Stomach (tissue), 4 donors: Measurements from ENCODE around the gene RASGRP1.

Experiments
- EP300 ChIP-seq: sonication (generic); formaldehyde crosslinking; IDR thresholded peaks from one replicate; pipeline ENCODE4 v1.6.1; 2017; ENCODE audit warnings: antibody characterized with exemption
- POLR2A ChIP-seq, 4 donors: fragments of 450-650 bp; IDR thresholded peaks; one replicate each; pipeline ENCODE4 v1.6.1; 2016; ENCODE audit warnings: antibody characterized with exemption in 4 of 4, control low read depth in 2 of 4, mild to moderate bottlenecking in 1 of 4, moderate library complexity in 1 of 4
- POLR2AphosphoS5 ChIP-seq, 3 donors: sonication (generic); formaldehyde crosslinking; IDR thresholded peaks; one replicate each; pipeline ENCODE4 v1.6.1; 2016; ENCODE audit warnings: antibody characterized with exemption in 3 of 3
- TF ChIP-seq, protein P1 (sequence below), 7 experiments: fragments of 450-650 bp in 4 of 7; fragments of 200-600 bp in 3 of 7; sonication (generic) in 3 of 7; IDR thresholded peaks; one replicate each; pipeline ENCODE4 v1.5.1; 2016 to 2019; ENCODE audit warnings: antibody characterized with exemption in 7 of 7, control low read depth in 2 of 7, mild to moderate bottlenecking in 1 of 7

DNA sequence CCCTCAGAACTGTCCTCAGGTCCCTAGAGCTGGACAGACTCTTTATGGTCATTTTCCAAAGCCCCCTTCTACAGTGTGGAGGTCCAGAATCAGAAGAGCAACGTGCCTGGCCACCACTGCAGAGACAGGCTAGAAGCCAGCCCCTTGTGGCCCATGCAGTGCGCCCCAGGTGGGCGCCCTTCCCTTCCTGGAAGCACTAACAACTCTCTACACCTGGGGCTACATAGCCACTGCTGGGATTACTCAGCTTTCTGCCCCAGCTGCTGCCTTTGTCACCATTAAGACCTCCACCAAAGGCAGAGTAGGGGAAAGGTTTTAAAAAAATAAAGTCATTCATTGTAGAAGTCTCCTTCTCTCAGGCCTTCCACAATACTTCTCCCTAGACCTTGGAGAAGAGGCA is 2.3 kb downstream of the RASGRP1 start:
- no peak for TF ChIP-seq POLR2A (IDR thresholded peaks at IDR 0.05)
- TF ChIP-seq, protein P1, sequence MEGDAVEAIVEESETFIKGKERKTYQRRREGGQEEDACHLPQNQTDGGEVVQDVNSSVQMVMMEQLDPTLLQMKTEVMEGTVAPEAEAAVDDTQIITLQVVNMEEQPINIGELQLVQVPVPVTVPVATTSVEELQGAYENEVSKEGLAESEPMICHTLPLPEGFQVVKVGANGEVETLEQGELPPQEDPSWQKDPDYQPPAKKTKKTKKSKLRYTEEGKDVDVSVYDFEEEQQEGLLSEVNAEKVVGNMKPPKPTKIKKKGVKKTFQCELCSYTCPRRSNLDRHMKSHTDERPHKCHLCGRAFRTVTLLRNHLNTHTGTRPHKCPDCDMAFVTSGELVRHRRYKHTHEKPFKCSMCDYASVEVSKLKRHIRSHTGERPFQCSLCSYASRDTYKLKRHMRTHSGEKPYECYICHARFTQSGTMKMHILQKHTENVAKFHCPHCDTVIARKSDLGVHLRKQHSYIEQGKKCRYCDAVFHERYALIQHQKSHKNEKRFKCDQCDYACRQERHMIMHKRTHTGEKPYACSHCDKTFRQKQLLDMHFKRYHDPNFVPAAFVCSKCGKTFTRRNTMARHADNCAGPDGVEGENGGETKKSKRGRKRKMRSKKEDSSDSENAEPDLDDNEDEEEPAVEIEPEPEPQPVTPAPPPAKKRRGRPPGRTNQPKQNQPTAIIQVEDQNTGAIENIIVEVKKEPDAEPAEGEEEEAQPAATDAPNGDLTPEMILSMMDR (IDR thresholded peaks at IDR 0.05), result no peak
- no peak for TF ChIP-seq EP300
- no peak for TF ChIP-seq POLR2AphosphoS5 (IDR thresholded peaks at IDR 0.05)
